AML-193 (cell line): ENCODE measurements around the gene TBX4.
A peak's percentile ranks its signal among the peaks of the same experiment; 100 is the strongest.

Experiments
- DNase-seq, 2 experiments: peaks; one replicate each; lab custom pipeline; 2025; lab: John Stamatoyannopoulos, UW

The TBX4 gene

DNA sequence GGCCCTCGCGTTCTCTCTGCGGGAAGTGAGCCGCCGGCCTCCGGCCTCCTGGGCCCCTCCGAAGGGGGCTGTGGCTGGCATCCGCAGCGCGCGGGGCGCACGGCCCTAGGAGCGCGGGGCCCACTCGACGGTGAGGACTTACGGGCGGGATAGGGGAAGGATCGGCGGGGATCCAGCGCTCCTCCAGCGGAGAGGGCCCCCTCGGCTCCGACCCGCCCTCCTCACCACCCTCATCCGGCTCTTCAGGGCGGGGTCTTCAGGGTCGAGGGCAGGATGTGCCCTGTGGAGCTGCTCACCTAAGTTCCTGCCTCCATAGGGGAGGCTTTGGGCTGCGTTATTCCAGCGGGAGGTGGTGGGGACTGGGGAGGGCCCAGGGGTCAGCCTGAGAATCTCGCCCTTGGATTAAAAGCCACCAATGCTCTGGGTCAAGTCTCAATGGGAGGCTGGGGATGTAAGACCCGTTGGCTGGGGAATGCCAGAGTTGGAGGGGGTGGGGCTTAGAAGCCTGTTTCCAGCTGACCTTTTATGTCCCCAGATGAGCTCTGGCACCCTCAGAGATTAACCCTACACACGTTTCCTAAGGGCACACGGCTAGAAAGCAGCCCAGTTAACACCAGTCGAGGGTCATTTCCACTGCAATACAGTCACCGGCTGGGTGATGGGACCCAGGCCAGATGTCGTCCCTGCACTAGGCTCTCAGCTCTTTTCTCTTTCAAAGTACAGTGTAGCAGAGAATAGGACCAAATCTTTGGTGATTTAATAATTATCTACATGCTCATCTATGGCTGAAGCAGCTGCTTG is 39.2 kb upstream of the TBX4 start:
- DNase-seq: peak in 1 of 2 experiments; percentile 15

DNA sequence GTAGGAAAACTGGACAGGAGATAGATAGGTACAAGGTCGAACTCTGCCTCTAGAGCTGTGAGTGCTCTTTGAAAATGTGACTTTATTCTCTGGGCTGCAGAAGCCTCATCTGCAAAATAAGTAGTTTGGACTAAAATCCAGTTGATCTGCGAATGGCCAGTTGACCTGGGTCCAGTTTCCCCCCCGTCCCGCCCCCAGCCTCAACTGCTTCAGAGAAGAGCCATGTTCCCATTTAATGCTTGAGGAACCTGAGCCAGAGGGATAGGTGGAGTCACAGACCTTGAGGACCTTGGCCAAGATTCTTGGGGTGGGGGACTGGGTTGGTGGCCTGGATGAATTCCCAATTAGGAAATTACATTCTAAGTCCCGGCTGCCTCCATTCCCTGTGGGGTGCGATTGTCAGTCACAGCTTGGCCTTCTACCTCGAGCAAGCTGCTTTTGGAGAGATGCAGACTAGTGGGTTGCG is 38.5 kb upstream of the TBX4 start:
- DNase-seq: no peak

DNA sequence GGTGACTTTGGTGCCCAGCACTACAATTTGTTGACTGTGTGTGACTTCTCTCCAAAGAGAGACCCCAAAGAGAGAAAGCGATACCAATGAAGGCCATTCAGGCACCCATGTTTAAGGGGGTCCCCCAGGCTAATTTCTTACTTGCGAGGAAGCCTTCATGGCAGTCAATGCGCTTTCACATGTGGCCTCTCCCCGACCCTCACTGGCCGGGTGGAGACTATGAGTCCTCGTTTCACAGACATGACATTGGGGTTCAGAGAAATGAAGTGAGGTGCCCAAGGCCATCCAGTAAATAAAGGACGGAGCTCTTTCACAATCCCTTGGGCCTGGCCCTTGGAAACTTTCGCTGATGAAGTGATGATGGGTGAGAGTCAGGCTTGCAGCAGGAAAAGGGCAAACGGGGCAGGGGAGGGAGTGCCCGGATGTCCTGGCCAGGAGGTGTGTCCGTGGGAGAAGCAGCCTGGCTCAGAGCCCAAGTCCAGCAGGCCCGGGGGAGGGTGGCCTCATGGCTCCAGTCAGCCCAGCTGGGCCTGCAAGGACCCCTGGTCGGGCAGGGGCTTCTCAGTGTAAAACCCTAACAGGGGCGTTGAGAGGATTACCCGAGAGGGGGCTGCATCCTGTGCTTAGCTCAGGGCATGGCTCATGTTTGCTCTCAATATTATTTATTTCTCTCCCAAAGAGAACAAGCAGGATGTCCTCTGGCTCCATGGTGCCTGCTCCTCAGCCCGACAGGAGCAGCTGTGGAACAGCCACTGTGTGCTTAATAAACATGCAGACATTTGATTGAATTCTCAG is 37.9 kb upstream of the TBX4 start:
- DNase-seq: no peak

DNA sequence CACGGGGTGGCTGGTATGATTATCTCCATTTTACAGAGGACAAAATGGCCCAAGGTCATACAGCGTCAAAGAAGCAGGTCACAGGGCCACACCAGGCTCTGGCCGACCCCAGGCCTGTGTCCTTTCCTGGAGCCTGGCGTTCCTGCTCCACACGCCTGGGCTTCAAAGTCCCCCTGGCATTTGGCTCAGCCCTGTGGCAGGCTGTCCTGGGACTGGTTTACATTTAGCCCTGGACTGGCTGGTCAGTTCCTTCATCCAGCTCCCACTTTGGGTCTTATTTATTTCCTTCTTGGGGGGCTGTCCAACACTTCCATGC is 37.3 kb upstream of the TBX4 start:
- DNase-seq: no peak

DNA sequence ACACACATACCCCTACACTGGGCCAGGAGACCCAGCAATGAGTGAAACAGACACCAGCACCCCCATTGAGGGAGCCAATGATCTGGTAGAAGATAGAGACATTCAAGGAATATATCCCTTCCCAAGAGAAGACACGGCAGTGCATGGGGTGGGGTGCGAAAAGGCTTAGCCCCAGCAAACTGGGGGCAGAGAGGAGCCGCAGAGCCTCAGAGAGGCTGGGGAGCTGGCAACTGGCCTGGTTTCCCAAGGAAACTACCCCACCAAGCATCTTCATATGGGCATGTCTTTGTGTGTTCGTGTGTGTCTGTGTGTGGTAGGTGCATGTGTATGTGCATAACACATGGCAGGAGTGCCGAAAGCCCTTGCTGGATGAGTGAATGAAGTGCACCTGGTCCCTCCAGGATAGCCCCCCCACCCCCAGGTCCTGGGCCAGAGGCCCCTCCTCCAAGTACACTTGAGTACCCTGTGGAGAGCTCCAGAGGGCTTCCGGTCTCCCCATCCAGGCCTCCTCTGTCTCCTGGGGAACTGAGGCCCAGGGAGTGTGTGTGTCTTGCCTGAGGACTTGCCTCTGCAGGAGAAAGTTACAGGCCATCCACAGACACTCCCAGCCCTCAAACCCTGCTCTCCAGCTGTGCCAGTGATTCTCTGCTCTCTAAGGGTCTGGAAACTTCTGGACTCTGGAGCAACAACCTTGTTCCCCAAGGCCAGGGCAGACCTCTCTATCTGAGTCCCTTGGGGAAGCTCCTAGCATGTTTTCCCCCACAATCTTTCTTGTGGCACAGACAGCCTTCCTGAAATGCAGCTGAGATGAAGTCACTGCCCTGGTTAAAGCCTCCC is 36.6 kb upstream of the TBX4 start:
- DNase-seq: no peak

DNA sequence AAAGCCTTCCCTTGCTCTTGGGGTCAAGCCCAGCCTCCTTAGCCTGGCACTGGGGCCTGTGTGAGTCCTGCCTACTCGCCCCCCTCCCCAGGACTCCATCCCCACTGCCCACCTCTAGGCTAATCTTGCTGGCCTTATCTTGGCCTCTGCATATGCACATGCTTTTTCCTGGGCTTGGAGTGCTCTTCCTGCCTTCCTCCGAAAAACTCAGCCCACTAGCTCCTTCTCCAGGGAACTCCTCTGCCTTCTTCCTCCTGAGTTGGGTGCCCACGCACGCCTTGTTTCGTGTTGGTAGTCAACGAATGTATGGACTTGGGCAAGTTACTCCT is 36.0 kb upstream of the TBX4 start:
- no peak for DNase-seq

DNA sequence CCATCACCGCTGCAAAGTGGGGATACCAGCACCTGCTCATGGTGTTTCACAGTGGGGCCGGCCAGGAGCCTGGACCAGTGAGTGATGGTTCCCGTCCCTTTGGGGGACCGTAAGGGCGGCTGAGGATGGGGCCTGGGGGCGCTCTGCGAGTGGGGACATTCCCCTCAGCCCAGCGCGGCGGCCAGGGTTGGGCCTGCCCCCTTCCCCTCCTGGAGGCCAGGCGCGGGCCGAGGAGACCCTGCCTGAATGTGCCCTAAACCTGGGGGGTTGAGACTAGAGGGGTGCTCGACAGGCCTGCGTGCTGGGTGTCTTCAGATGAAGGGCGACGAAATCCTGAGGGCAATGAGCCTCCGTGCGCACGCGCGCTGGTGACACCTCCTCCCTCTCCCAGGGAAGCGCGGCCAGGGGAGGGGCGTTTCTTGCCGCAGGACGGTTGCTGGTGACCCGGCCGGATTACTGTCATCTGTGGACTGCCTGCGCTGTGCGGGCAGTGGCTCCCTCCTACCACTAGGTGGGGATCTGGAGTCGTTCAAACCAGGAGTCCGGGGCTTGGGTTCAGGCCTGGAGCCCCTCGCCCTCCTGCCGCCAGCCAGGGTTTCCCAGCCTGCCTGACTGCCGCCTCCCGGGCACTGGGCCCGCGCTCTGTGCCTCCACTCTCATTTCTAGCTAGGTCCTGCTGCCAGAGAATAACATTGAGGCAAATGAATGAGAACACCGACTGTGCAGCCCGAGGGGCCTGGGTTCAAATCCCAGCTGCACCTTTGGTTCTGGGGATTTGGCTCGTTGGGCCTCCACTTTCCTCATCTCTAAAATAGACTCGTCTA is 35.5 kb upstream of the TBX4 start:
- DNase-seq: peak; percentile 92

DNA sequence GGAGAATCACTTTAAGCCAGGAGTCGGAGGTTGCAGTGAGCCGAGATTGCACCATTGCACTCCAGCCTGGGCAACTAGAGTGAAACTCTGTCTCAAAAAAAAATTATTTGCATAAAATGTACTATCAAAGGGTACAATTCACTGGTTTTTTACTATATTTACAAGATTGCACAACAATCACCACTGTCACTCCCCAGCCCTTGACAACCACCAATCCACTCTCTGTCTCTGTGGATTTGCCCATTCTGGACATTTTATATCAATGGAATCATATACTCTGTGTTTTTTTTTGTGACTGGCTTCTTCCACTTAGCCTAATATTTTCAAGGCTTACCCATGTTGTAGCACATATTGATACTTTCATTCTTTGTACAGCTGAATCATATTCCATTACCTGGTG is 33.8 kb upstream of the TBX4 start:
- no peak for DNase-seq

DNA sequence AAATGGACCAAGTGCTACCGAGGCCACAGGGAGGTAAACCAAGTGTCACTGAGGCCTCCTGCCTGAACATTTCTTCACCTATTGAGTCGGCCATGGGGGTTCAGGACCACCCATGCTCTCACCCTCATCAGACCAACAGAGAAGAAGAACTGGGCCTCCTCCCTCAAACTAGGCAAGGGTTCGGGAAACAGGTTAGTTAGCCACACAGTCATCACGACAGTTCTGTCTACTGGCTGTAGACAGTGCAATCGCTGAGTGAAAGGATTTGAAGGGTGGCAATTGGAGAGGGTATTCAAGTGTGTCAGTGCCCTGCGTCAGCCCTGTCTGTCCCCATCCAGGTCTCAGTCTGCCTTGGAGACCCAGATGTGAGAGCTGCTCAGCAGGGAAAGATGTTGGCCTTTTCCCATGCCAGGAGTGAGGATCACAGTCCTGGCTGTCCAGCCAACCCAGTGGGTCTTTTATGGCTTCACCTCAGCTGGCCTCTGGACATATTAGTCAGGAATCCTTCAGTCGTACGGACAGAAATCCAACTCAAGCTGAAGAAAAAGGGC is 32.7 kb upstream of the TBX4 start:
- no peak for DNase-seq

DNA sequence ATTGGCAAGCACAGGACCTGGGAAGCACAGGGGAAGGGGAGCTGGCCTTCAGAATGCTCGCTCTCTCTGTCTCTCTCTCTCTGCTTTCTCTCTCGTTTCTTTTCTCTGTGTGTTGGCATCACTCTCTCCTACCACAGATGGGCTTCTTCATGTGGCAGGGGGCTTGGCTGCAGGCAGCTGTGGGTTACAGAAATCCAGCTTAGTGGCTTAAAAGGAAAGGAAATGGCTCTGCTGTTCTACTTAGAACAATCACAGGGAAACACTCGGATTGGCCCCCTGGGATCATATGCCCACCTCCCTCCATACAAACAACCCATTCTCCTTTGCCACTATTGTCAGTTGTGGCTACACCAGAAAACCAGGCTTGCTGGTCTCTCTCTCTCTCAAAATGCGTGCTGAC is 32.2 kb upstream of the TBX4 start:
- no peak for DNase-seq

DNA sequence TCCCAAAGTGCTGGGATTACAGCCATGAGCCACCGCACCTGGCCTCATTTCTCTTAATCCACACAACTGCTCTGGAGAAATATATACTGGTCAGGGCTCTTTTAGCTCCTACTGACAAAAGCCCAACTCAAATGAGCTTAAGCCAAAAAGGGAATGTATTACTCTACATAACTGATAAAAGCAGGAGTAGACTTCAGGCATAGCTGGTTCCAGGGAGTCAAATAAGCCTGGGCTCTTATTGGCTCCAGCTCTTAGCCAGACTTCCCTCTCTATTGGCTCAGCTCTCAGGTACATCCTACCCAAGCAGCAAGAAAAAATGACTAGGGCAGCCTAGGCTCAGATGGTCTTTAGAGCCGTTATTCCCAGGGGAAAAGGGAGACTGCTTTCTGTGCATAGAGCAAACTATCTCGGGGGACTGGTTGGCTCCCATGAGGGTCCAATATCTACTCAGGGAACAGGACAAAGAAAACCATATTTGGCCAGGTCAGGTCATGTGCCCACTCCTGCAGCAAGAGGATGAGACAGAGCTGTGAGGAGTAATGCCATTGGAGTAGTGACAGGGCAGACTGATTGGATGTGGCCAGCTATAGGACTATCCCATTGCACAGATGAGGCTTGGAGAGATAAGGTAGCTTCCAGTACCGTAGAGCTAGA is 31.4 kb upstream of the TBX4 start:
- DNase-seq: no peak

DNA sequence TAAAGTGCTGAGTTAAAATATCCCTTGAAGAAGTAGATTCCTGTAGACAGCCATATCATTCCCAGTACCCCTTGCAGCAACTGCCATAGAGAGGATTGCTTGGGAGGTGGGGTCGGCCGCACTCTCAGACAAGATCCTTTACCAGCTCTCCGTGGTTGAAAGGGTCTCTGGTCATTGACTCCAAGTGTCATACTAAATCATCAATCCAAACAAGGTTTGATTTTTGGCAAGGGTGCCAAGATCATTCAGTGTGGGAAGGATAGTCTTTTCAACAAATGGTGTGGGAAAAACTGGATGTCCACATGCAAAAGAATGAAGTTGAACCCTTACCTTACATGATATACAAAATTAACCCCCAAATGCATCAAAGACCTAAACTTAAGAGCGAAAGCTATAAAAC is 30.8 kb upstream of the TBX4 start:
- DNase-seq: no peak

DNA sequence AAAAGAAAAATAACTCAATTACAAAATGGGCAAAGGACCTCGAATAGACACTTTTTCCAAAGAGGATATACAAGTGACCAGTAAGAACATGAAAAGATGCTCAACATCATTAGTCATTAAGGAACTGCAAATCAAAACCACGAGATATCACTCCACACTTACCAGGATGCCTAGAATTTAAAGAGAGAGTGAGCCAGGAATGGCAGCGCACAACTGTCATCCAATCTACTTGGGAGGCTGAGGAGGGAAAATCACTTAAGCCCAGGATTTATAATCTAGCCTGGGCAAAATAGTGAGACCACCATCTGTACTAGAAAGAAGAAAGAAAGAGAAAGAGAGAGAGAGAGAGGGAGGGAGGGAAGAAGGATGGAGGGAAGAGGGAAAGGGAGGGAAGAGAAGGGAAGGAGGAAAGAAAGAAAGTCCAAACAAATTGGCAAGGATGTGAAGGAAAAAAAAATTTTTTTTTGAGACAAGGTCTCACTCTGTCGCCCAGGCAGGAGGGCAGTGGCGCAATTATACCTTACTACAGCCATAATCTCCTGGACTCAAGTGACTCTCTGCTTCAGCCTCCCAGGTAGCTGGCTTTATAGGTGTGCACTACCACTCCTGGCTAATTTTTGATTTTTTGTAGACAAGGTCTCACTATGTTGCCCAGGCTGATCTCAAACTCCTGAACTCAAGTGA is 30.0 kb upstream of the TBX4 start:
- no peak for DNase-seq

DNA sequence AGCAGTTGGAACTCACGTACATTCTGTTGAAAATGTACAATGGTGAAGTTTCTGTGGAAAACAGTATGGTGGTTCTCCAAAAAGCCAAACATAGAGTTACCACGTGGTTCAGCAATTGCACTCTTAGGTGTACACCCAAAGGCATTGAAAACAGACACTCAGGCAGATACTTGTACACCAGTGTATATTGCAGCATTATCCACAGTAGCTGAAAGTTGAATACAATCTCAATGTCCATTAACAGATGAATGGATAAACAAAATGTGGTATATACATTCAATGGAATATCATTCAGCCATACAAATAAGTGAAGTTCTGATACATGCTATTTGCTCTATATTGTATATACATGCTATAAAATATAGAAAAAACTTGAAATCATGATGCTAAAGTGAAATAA is 29.4 kb upstream of the TBX4 start:
- DNase-seq: no peak

DNA sequence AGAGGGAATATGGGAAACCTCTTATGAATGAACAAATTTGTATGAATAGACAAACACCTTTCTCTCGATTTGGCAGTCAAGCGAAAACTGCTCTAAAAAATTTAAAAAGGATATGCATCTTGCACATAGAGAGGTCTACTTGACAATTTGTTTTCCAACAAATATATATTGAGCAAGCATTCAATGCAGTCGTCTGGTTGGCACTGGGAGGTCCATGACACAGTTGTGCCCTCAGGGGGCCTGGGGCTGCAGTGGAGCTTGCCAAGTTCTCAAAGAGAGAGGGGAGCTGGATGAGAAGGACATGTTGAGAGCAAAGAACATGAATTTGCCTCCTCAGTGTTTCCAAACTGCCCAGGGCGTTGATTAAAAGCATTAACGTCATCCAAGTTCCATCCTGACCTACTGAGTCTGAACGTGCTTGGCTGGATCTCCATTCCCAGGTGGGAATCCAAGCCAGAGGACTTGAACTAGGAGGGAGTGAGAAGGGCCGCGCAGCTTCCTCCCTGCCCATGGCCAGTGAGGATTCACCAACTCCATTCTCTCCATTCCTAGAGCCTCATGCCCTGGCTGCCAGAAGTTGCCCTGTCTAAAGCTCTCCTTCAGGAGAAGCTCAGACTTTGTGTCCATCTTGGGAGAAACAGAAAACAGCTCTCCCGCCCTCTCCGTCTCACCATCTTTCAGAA is 28.1 kb upstream of the TBX4 start:
- no peak for DNase-seq

DNA sequence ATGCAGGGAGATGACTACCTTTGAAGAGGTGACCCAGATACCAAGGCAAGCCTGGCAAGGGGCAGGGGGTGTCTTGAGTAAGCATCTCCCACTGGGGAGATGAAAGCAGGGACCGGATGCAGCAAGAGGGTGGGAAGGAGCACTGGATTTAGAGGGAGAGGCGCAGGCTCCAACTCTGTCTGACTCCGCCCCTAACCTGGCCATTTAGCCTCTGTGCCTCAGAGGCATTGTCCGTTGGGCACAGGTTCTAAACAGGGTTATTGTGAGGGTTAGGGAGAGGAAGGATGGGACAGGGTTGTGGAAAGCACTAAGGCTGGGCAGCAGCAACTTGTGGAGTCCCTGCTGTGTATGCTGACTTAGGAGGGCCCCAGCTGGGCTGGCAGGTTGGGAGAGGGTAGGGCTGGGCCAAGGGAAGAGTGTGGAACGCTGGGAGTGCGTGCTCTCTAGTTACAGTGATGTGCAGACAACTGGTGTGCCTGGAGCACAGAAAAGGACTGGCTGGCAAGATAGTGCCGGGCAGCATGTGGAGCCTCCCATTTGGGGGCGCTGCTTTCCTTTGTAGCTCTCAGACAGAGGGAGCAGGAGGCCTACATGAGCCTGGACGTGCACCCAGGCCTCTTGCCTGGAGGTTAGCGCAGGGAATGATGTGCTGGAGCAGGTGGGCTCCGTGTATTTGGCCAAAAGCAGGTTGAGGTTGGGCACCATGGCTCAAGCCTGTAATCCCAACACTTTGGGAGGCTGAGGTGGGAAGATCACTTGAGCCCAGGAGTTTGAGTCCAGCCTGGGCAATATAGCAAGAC is 26.3 kb upstream of the TBX4 start:
- peak in 1 of 2 experiments; percentile 14 for DNase-seq

DNA sequence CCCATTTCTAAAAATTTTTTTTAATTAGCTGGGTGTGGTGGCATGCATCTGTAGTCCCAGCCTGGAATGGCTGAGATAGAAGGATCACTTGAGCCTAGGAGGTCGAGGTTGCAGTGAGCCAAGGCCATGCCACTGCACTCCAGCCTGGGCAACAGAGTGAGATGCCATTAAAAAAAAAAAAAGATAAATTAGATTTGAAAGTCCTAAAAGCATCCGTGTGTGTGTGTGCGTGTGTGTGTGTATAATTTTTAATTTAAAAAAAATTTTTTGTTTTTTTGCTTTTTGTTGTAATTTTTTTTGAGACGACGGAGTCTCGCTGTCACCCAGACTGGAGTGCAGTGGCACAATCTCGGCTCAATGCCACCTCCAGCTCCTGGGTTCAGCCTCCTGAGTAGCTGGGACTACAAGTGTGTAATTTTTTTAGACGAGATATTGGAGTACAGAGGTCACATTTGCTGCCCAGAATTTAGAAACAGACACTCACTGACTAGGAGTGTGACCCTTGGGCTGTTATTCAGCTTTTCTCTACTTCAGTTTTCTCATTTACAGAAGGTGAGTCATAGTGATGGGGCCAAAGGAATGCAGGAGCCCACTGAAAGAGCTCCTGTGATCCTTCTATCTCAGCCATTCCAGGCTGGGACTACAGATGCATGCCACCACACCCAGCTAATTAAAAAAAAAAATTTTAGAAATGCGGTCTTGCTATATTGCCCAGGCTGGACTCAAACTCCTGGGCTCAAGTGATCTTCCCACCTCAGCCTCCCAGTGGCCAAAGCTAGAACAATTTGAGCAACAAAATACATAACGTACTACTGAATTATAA is 25.5 kb upstream of the TBX4 start:
- DNase-seq: no peak

DNA sequence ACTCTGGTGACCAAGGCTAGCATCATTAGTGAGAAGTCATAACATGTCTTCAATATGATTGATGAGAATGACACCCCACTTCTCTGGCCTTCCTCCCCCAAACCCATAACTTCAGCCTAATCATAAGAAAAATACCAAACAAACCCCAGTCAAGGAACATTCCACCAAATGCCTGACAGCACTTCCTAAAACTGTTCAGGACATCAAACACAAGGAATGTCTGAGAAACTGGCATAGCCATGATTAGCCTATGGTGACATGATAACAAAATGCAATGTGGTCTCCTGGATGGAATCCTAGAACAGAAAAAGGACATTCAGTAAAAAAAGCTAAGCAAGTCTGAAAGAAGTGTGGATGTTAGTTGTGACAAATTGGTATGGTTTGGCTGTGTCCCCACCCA is 24.7 kb upstream of the TBX4 start:
- DNase-seq: no peak
